ENCODE measurements around the gene MGAT5B. TPM values are rescaled to one million over a fixed set of nuclear protein-coding genes. Genes with fewer than 3 reads are reported as not detected.
A peak's percentile ranks its signal among the peaks of the same experiment; 100 is the strongest.

MGAT5B gene, protein sequence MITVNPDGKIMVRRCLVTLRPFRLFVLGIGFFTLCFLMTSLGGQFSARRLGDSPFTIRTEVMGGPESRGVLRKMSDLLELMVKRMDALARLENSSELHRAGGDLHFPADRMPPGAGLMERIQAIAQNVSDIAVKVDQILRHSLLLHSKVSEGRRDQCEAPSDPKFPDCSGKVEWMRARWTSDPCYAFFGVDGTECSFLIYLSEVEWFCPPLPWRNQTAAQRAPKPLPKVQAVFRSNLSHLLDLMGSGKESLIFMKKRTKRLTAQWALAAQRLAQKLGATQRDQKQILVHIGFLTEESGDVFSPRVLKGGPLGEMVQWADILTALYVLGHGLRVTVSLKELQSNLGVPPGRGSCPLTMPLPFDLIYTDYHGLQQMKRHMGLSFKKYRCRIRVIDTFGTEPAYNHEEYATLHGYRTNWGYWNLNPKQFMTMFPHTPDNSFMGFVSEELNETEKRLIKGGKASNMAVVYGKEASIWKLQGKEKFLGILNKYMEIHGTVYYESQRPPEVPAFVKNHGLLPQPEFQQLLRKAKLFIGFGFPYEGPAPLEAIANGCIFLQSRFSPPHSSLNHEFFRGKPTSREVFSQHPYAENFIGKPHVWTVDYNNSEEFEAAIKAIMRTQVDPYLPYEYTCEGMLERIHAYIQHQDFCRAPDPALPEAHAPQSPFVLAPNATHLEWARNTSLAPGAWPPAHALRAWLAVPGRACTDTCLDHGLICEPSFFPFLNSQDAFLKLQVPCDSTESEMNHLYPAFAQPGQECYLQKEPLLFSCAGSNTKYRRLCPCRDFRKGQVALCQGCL
- total RNA-seq (under 1 TPM in 4 of 9 donors, not detected in 5; 0.13 to 0.21 (median 0.15) TPM), polyA plus RNA-seq (under 1 TPM in 1 of 2 donors, not detected in 1; 0.07 TPM)
- long read RNA-seq, donor 1 = 0 reads
- long read RNA-seq, donor 2 = 0 reads
- long read RNA-seq, donor 3 = 0 reads

DNA sequence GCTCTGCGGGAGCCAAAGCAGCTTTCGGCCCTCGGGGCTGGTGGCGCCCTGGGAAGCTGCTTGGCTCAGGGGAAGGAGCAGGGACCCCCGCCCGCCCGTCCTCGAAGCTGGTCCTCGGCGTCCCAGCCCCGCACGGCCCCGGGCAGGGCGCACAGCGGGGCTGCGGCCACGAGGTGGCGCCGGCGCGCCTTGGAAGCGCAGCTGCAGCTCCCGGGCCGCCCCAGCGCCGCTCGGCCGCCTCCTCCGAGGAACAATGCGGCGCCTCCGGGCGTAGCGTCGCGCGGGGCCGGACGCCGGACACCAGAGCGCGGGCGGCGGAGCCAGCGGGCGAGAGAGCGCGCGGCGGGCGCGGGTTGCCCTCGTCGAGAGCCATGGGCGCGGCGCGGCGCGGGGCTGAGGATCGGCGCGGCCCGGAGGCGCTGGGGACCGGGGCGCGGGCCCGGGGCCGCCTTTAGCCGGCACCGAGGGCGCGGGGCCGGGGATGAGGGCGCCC, at the start of gene MGAT5B:
Gene MGAT5B (plus strand): TSS at position 229 of the 493 bp plus-strand sequence. CDS start 626 bp downstream, outside the sequence.
- H3K4me1 ChIP-seq = peaks cover 0 to 26% (median 8%) of the 10 kb centered on the region in 12 donors
- peak; percentile 74 to 97 (median 90) for ATAC-seq
- 0 to 1% (median 0%) methylated on average over 14 to 76 of the region's 76 CpGs for WGBS, 4 donors
- H3K27me3 ChIP-seq = peaks cover 15 to 49% (median 32%) of the 10 kb centered on the region in 9 donors
- no peak within 1 kb of the TSS for H3K27ac ChIP-seq
- H3K9me3 ChIP-seq = no peaks in the 10 kb centered on the region
- H3K4me3 ChIP-seq = peak within 1 kb of the TSS in 9 of 12 donors; percentile 3 to 53 (median 40)
- TF ChIP-seq, protein P1, sequence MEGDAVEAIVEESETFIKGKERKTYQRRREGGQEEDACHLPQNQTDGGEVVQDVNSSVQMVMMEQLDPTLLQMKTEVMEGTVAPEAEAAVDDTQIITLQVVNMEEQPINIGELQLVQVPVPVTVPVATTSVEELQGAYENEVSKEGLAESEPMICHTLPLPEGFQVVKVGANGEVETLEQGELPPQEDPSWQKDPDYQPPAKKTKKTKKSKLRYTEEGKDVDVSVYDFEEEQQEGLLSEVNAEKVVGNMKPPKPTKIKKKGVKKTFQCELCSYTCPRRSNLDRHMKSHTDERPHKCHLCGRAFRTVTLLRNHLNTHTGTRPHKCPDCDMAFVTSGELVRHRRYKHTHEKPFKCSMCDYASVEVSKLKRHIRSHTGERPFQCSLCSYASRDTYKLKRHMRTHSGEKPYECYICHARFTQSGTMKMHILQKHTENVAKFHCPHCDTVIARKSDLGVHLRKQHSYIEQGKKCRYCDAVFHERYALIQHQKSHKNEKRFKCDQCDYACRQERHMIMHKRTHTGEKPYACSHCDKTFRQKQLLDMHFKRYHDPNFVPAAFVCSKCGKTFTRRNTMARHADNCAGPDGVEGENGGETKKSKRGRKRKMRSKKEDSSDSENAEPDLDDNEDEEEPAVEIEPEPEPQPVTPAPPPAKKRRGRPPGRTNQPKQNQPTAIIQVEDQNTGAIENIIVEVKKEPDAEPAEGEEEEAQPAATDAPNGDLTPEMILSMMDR (IDR thresholded peaks at IDR 0.05) = peak; percentile 44 to 97 (median 86)
- no peak for TF ChIP-seq POLR2A (IDR thresholded peaks at IDR 0.05)
- intact Hi-C loops (cut with DNase I) = loop anchor here in 8 of 10 donors (1.0 to 10.0 kb wide), 9 partner anchors 188 to 387 kb away; no protein-coding TSS in a partner anchor
- DNase-seq = peak; percentile 73 to 90 (median 83)
- H3K36me3 ChIP-seq = no peaks in the 10 kb centered on the region

DNA sequence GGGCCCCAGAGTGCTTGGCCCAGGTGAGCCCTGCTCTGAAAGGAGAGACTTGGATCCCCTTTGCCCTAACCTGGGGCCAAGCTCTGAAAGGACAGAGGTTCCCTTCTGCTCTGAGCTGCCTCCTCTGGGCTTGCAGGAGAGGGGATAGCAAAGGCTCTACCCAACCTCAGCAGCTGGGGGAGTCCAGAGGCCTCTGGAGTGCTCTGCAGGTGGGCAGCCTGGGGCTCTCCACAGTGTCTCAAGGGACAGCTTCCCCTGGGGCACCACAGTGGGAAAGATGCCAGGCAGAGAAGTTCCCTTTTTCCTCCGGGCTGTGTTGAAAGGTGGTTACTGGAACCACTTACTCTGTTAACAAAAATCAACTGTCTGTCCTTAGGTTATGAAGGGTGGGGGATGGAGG, 48.2 kb upstream of the MGAT5B start:
- H3K27me3 ChIP-seq = peaks cover 0 to 10% (median 0%) of the 10 kb centered on the region in 9 donors
- no peaks in the 10 kb centered on the region for H3K36me3 ChIP-seq
- WGBS, 4 donors = 17 to 38% (median 28%) methylated on average over 1 of the region's 1 CpG
- peaks cover 0 to 5% (median 0%) of the 10 kb centered on the region in 12 donors for H3K4me1 ChIP-seq
- no peak for TF ChIP-seq POLR2A (IDR thresholded peaks at IDR 0.05)
- TF ChIP-seq, protein P1 (IDR thresholded peaks at IDR 0.05) = no peak
- no peak overlapping the region for H3K4me3 ChIP-seq
- no peaks in the 10 kb centered on the region for H3K9me3 ChIP-seq
- intact Hi-C loops (cut with DNase I) = no loop called here
- ATAC-seq = no peak
- H3K27ac ChIP-seq = no peak overlapping the region
- DNase-seq = no peak

DNA sequence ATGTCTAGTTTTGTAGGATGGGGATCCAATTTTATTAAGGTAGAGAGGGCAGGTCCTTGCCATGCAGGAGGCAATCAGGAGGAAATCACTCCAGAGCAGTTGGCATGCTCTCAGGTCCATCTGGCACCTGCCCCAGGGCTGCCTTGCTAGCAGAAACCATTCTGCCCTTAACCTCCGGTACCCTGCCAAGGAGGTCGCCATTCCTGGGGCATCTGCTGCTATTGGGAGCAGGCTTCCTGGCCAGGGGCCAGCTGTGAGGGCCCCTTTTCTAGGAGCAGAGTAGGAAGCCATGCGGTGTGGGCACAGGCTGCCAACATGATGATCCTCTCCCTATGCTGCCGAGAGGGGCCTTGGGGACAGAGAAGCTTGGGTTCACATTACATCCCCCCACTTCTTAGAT, 47.6 kb upstream of the MGAT5B start:
- Histone ChIP-seq H3K4me1 (peaks cover 0 to 5% (median 0%) of the 10 kb centered on the region in 12 donors), H3K27me3 (peaks cover 0 to 10% (median 0%) of the 10 kb centered on the region in 9 donors), H3K27ac (no peak overlapping the region), H3K4me3 (no peak overlapping the region), H3K9me3 (no peaks in the 10 kb centered on the region), H3K36me3 (no peaks in the 10 kb centered on the region)
- ATAC-seq (no peak), DNase-seq (no peak)
- WGBS, 4 donors = 53 to 81% (median 63%) methylated on average over 2 to 4 of the region's 4 CpGs
- TF ChIP-seq, protein P1 (IDR thresholded peaks at IDR 0.05) = no peak
- TF ChIP-seq POLR2A (IDR thresholded peaks at IDR 0.05) = no peak
- intact Hi-C loops (cut with DNase I) = no loop called here
